ENCODE results near the gene LRRC32. TPM values are rescaled to one million over a fixed set of nuclear protein-coding genes. Genes with fewer than 3 reads are reported as not detected.
A peak's percentile ranks its signal among the peaks of the same experiment; 100 is the strongest.

Gene LRRC32
- total and polyA plus RNA-seq, 5 experiments from 2014 or later = 0.08 TPM; not detected in 4

GRCh38 chr11:76656571-76657081, 13.9 kb downstream of the LRRC32 start:
- peaks cover 0 to 5% (median 2%) of the 10 kb centered on the region in 5 donors for H3K27me3 Mint-ChIP-seq
- H3K9me3 Mint-ChIP-seq = no peaks in the 10 kb centered on the region
- H3K4me3 Mint-ChIP-seq = no peak overlapping the region
- DNase-seq = peak in 1 of 10 donors; percentile 4
- H3K36me3 Mint-ChIP-seq = no peaks in the 10 kb centered on the region
- ATAC-seq = no peak
- H3K27ac Mint-ChIP-seq = no peak overlapping the region
- peaks cover 0 to 18% (median 0%) of the 10 kb centered on the region in 4 donors for H3K4me1 Mint-ChIP-seq
- POLR2A ChIA-PET = no interaction called here

GRCh38 chr11:76656050-76656531, 14.5 kb downstream of the LRRC32 start:
- Mint-ChIP-seq H3K4me1 (peaks cover 0 to 18% (median 0%) of the 10 kb centered on the region in 4 donors), H3K9me3 (no peaks in the 10 kb centered on the region), H3K36me3 (no peaks in the 10 kb centered on the region), H3K27ac (no peak overlapping the region), H3K27me3 (peaks cover 0 to 6% (median 2%) of the 10 kb centered on the region in 5 donors), H3K4me3 (no peak overlapping the region)
- POLR2A ChIA-PET = no interaction called here
- DNase-seq (peak in 1 of 10 donors; percentile 26), ATAC-seq (no peak)

- Mint-ChIP-seq H3K4me3 (no peak overlapping the region), H3K4me1 (peaks cover 0 to 18% (median 0%) of the 10 kb centered on the region in 4 donors), H3K27ac (peak overlapping the region in 1 of 10 donors; percentile 27), H3K9me3 (no peaks in the 10 kb centered on the region), H3K36me3 (no peaks in the 10 kb centered on the region), H3K27me3 (peaks cover 1 to 10% (median 5%) of the 10 kb centered on the region in 5 donors)
- POLR2A ChIA-PET = no interaction called here
- ATAC-seq = no peak
- DNase-seq = peak in 1 of 10 donors; percentile 4
Measured at GRCh38 chr11:76655501-76656049, 15.0 kb downstream of the LRRC32 start.

GRCh38 chr11:76654980-76655379, 15.6 kb downstream of the LRRC32 start:
- Mint-ChIP-seq H3K4me1 (peaks cover 0 to 18% (median 0%) of the 10 kb centered on the region in 4 donors), H3K9me3 (no peaks in the 10 kb centered on the region), H3K36me3 (no peaks in the 10 kb centered on the region), H3K4me3 (no peak overlapping the region), H3K27ac (no peak overlapping the region), H3K27me3 (peaks cover 4 to 12% (median 7%) of the 10 kb centered on the region in 5 donors)
- DNase-seq = no peak
- no peak for ATAC-seq
- POLR2A ChIA-PET = no interaction called here

GRCh38 chr11:76654298-76654851, 16.2 kb downstream of the LRRC32 start:
- Mint-ChIP-seq H3K4me3 (no peak overlapping the region), H3K36me3 (no peaks in the 10 kb centered on the region), H3K9me3 (no peaks in the 10 kb centered on the region), H3K27me3 (peaks cover 4 to 13% (median 12%) of the 10 kb centered on the region in 5 donors), H3K4me1 (peaks cover 0 to 18% (median 0%) of the 10 kb centered on the region in 4 donors), H3K27ac (no peak overlapping the region)
- DNase-seq (no peak), ATAC-seq (no peak)
- POLR2A ChIA-PET = no interaction called here

- peaks cover 8 to 19% (median 15%) of the 10 kb centered on the region in 5 donors for H3K27me3 Mint-ChIP-seq
- H3K4me1 Mint-ChIP-seq = peaks cover 0 to 18% (median 0%) of the 10 kb centered on the region in 4 donors
- no peaks in the 10 kb centered on the region for H3K36me3 Mint-ChIP-seq
- ATAC-seq = no peak
- POLR2A ChIA-PET = no interaction called here
- peak in 1 of 10 donors; percentile 27 for DNase-seq
- H3K27ac Mint-ChIP-seq = no peak overlapping the region
- no peak overlapping the region for H3K4me3 Mint-ChIP-seq
- H3K9me3 Mint-ChIP-seq = no peaks in the 10 kb centered on the region
Measured at GRCh38 chr11:76653674-76654284, 16.8 kb downstream of the LRRC32 start.

GRCh38 chr11:76653012-76653673, 17.4 kb downstream of the LRRC32 start:
- peaks cover 0 to 18% (median 0%) of the 10 kb centered on the region in 4 donors for H3K4me1 Mint-ChIP-seq
- POLR2A ChIA-PET = no interaction called here
- ATAC-seq (no peak), DNase-seq (no peak)
- H3K9me3 Mint-ChIP-seq = peaks cover 0 to 3% (median 0%) of the 10 kb centered on the region in 9 donors
- H3K36me3 Mint-ChIP-seq = peaks cover 0 to 4% (median 0%) of the 10 kb centered on the region in 3 donors
- peaks cover 8 to 19% (median 15%) of the 10 kb centered on the region in 5 donors for H3K27me3 Mint-ChIP-seq
- no peak overlapping the region for H3K4me3 Mint-ChIP-seq
- no peak overlapping the region for H3K27ac Mint-ChIP-seq

- no peak overlapping the region for H3K27ac Mint-ChIP-seq
- POLR2A ChIA-PET = no interaction called here
- H3K4me3 Mint-ChIP-seq = no peak overlapping the region
- no peaks in the 10 kb centered on the region for H3K4me1 Mint-ChIP-seq
- H3K36me3 Mint-ChIP-seq = peaks cover 0 to 21% (median 0%) of the 10 kb centered on the region in 3 donors
- ATAC-seq (no peak), DNase-seq (no peak)
- H3K9me3 Mint-ChIP-seq = peaks cover 0 to 28% (median 13%) of the 10 kb centered on the region in 9 donors
- H3K27me3 Mint-ChIP-seq = peaks cover 11 to 40% (median 15%) of the 10 kb centered on the region in 5 donors
Measured at GRCh38 chr11:76649851-76650372, 20.6 kb downstream of the LRRC32 start.

GRCh38 chr11:76649011-76649410, 21.5 kb downstream of the LRRC32 start:
- no peak overlapping the region for H3K27ac Mint-ChIP-seq
- peaks cover 0 to 21% (median 0%) of the 10 kb centered on the region in 3 donors for H3K36me3 Mint-ChIP-seq
- H3K4me1 Mint-ChIP-seq = peaks cover 0 to 6% (median 0%) of the 10 kb centered on the region in 4 donors
- POLR2A ChIA-PET = no interaction called here
- no peak for DNase-seq
- H3K9me3 Mint-ChIP-seq = peaks cover 0 to 28% (median 13%) of the 10 kb centered on the region in 9 donors
- peaks cover 11 to 49% (median 20%) of the 10 kb centered on the region in 5 donors for H3K27me3 Mint-ChIP-seq
- no peak overlapping the region for H3K4me3 Mint-ChIP-seq
- no peak for ATAC-seq

- Mint-ChIP-seq H3K27ac (no peak overlapping the region), H3K4me3 (no peak overlapping the region), H3K27me3 (peaks cover 13 to 49% (median 20%) of the 10 kb centered on the region in 5 donors), H3K9me3 (peaks cover 0 to 28% (median 13%) of the 10 kb centered on the region in 9 donors), H3K36me3 (peaks cover 0 to 21% (median 0%) of the 10 kb centered on the region in 3 donors), H3K4me1 (peaks cover 0 to 6% (median 0%) of the 10 kb centered on the region in 4 donors)
- ATAC-seq (no peak), DNase-seq (no peak)
- POLR2A ChIA-PET = no interaction called here
Measured at GRCh38 chr11:76648061-76648460, 22.5 kb downstream of the LRRC32 start.

- Mint-ChIP-seq H3K27me3 (peaks cover 14 to 49% (median 26%) of the 10 kb centered on the region in 5 donors), H3K36me3 (peaks cover 0 to 21% (median 0%) of the 10 kb centered on the region in 3 donors), H3K9me3 (peaks cover 0 to 28% (median 13%) of the 10 kb centered on the region in 9 donors), H3K27ac (no peak overlapping the region), H3K4me3 (no peak overlapping the region), H3K4me1 (peaks cover 0 to 6% (median 1%) of the 10 kb centered on the region in 4 donors)
- POLR2A ChIA-PET = no interaction called here
- no peak for DNase-seq
- no peak for ATAC-seq
Measured at GRCh38 chr11:76646882-76647534, 23.5 kb downstream of the LRRC32 start.

GRCh38 chr11:76644591-76644990, 26.0 kb downstream of the LRRC32 start:
- H3K27me3 Mint-ChIP-seq = peaks cover 17 to 49% (median 27%) of the 10 kb centered on the region in 5 donors
- peaks cover 0 to 11% (median 3%) of the 10 kb centered on the region in 4 donors for H3K4me1 Mint-ChIP-seq
- ATAC-seq = no peak
- H3K4me3 Mint-ChIP-seq = no peak overlapping the region
- DNase-seq = no peak
- H3K9me3 Mint-ChIP-seq = peaks cover 0 to 28% (median 13%) of the 10 kb centered on the region in 9 donors
- POLR2A ChIA-PET = no interaction called here
- H3K27ac Mint-ChIP-seq = no peak overlapping the region
- H3K36me3 Mint-ChIP-seq = peaks cover 0 to 21% (median 0%) of the 10 kb centered on the region in 3 donors
